ENCODE results near the gene LIMS4.
"Not testable (repeated sequence)": the region's sequence is repeated elsewhere in the genome, so short reads cannot be mapped to it uniquely, and the experiment has no call there.

The LIMS4 gene

DNA sequence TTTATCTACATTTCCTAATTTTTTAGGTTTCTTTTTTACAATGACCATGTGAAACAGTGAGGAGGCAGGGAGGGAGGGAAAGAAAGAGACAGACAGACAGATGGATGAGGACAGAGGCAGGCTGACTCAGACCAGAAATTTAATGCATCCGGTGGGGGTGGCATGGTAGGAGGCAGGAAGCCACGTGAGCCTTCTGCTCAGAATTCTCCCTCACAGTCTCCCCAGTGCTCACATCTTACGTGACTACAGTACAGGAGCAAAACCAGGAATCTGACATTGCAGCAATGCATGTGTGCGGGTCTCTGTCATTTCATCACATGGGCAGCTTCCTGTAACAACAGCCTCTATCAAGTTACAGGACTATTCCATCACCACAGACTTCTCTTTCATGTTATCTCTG, 2.3 kb upstream of the LIMS4 start:
- WGBS (ENCODE audit: extremely low coverage, insufficient coverage, low lambda C conversion rate): no CpG with 5 or more reads among the region's 4 CpGs
- not testable (repeated sequence) for H3K56ac ChIP-seq (ENCODE audit: low read length); H2AK5ac ChIP-seq (ENCODE audit: low read length)

DNA sequence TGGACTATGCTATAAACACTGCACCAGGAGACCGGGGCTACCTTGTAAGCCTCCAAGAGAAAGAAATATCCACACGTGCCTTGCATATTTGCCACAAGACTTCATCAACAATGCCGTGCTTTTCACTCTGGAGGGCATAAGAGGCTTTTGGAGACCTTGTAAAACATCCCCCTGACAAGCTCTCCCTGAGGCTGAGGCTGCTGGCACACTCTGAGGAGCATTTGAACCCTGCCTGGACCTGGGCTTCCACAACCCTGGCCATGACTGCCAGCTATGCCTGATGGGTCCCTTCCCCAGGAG, 393 bp upstream of the LIMS4 start:
- H3K18ac ChIP-seq (ENCODE audit: low read length); H3K23ac ChIP-seq (ENCODE audit: low read length); H3K4me3 ChIP-seq (ENCODE audit: low read length); H4K5ac ChIP-seq (ENCODE audit: low read length); H2BK120ac ChIP-seq (ENCODE audit: low read depth, low read length); H3K4me2 ChIP-seq (ENCODE audit: low read length); H3K79me2 ChIP-seq (ENCODE audit: control insufficient read depth, insufficient read depth, low read length); H3K79me1 ChIP-seq (ENCODE audit: low read length); H3K4ac ChIP-seq (ENCODE audit: low read depth, low read length); H3K36me3 ChIP-seq (ENCODE audit: control insufficient read depth, insufficient read depth, low read length); H2AK5ac ChIP-seq (ENCODE audit: low read length); H3K9ac ChIP-seq (ENCODE audit: low read length); H3K27ac ChIP-seq (ENCODE audit: low read depth, low read length); H3K4me1 ChIP-seq (ENCODE audit: control insufficient read depth, low read depth, low read length); H2BK5ac ChIP-seq (ENCODE audit: low read length); H4K8ac ChIP-seq (ENCODE audit: low read depth, low read length); H3K27me3 ChIP-seq (ENCODE audit: insufficient read depth, low read length, poor library complexity); H3K56ac ChIP-seq (ENCODE audit: low read length); DNase-seq; H2BK15ac ChIP-seq (replicated peaks; ENCODE audit: low read depth): not testable (repeated sequence)
- WGBS (ENCODE audit: extremely low coverage, insufficient coverage, low lambda C conversion rate): no CpG with 5 or more reads among the region's 3 CpGs

More for the DNA sequence above, 2.3 kb upstream of the LIMS4 start:
- H3K4me1 ChIP-seq (ENCODE audit: control insufficient read depth, low read depth, low read length); H4K5ac ChIP-seq (ENCODE audit: low read length); H2BK15ac ChIP-seq (replicated peaks; ENCODE audit: low read depth); H3K79me1 ChIP-seq (ENCODE audit: low read length); DNase-seq; H3K27ac ChIP-seq (ENCODE audit: low read depth, low read length); H3K27me3 ChIP-seq (ENCODE audit: insufficient read depth, low read length, poor library complexity); H2BK5ac ChIP-seq (ENCODE audit: low read length); H3K4ac ChIP-seq (ENCODE audit: low read depth, low read length); H3K4me2 ChIP-seq (ENCODE audit: low read length); H3K4me3 ChIP-seq (ENCODE audit: low read length); H3K36me3 ChIP-seq (ENCODE audit: control insufficient read depth, insufficient read depth, low read length); H3K23ac ChIP-seq (ENCODE audit: low read length); H4K8ac ChIP-seq (ENCODE audit: low read depth, low read length); H3K79me2 ChIP-seq (ENCODE audit: control insufficient read depth, insufficient read depth, low read length); H2BK120ac ChIP-seq (ENCODE audit: low read depth, low read length); H3K18ac ChIP-seq (ENCODE audit: low read length); H3K9ac ChIP-seq (ENCODE audit: low read length): not testable (repeated sequence)

DNA sequence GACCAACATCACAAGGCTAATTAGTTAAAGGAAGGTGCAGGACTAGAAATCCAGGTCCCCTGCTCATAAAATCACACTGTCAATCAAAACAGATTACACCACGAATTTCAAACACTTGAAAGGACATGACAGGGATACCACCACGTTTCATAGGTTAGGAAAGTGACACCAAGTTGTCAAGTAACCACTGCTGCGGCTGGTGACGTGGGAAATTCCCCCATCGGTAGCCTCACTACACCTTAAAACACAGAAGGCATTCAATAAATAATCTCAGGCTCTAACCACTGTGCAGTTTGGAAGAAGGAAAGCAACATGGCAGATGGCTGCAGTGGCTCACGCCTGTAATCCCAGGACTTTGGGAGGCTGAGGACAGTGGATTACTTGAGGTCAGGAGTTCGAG, 3.7 kb downstream of the LIMS4 start:
- not testable (repeated sequence) for H4K5ac ChIP-seq (ENCODE audit: low read length); H3K79me1 ChIP-seq (ENCODE audit: low read length); H3K18ac ChIP-seq (ENCODE audit: low read length); DNase-seq; H4K8ac ChIP-seq (ENCODE audit: low read depth, low read length); H3K4me3 ChIP-seq (ENCODE audit: low read length); H3K23ac ChIP-seq (ENCODE audit: low read length); H3K4me1 ChIP-seq (ENCODE audit: control insufficient read depth, low read depth, low read length); H2BK5ac ChIP-seq (ENCODE audit: low read length); H3K4ac ChIP-seq (ENCODE audit: low read depth, low read length); H3K27me3 ChIP-seq (ENCODE audit: insufficient read depth, low read length, poor library complexity); H3K56ac ChIP-seq (ENCODE audit: low read length); H3K4me2 ChIP-seq (ENCODE audit: low read length); H3K27ac ChIP-seq (ENCODE audit: low read depth, low read length); H2BK120ac ChIP-seq (ENCODE audit: low read depth, low read length); H3K36me3 ChIP-seq (ENCODE audit: control insufficient read depth, insufficient read depth, low read length); H2BK15ac ChIP-seq (replicated peaks; ENCODE audit: low read depth); H3K79me2 ChIP-seq (ENCODE audit: control insufficient read depth, insufficient read depth, low read length); H2AK5ac ChIP-seq (ENCODE audit: low read length); H3K9ac ChIP-seq (ENCODE audit: low read length)
- WGBS (ENCODE audit: extremely low coverage, insufficient coverage, low lambda C conversion rate): no CpG with 5 or more reads among the region's 7 CpGs

DNA sequence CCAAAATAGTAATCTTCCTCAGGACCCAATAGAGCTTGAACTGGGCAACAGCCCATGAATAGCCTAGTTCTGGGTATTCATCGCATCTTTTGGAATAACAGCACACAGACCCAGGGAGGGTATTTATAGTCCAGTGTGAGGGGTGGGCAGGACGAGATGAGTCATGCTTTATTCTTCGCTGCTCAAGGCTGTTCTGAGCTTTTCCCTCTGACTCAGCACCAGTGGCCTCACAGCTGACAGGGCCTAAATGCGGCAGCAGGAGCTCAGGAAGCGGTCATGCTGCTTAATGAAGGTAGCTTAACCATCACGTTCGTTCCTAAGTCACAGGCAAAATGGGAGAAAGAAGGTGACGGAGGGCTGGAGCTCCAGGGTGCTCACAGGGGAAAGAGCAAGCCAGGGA, 7.3 kb downstream of the LIMS4 start:
- H3K27ac ChIP-seq (ENCODE audit: low read depth, low read length); H3K79me2 ChIP-seq (ENCODE audit: control insufficient read depth, insufficient read depth, low read length); H3K27me3 ChIP-seq (ENCODE audit: insufficient read depth, low read length, poor library complexity); H3K79me1 ChIP-seq (ENCODE audit: low read length); H4K5ac ChIP-seq (ENCODE audit: low read length); H3K23ac ChIP-seq (ENCODE audit: low read length); H3K4me1 ChIP-seq (ENCODE audit: control insufficient read depth, low read depth, low read length); H3K18ac ChIP-seq (ENCODE audit: low read length); H2BK5ac ChIP-seq (ENCODE audit: low read length); H3K4me3 ChIP-seq (ENCODE audit: low read length); H3K4ac ChIP-seq (ENCODE audit: low read depth, low read length); H2AK5ac ChIP-seq (ENCODE audit: low read length); H3K9ac ChIP-seq (ENCODE audit: low read length); H3K56ac ChIP-seq (ENCODE audit: low read length); H2BK15ac ChIP-seq (replicated peaks; ENCODE audit: low read depth); H4K8ac ChIP-seq (ENCODE audit: low read depth, low read length); DNase-seq; H3K4me2 ChIP-seq (ENCODE audit: low read length); H3K36me3 ChIP-seq (ENCODE audit: control insufficient read depth, insufficient read depth, low read length); H2BK120ac ChIP-seq (ENCODE audit: low read depth, low read length): not testable (repeated sequence)
- WGBS (ENCODE audit: extremely low coverage, insufficient coverage, low lambda C conversion rate): no CpG with 5 or more reads among the region's 8 CpGs

DNA sequence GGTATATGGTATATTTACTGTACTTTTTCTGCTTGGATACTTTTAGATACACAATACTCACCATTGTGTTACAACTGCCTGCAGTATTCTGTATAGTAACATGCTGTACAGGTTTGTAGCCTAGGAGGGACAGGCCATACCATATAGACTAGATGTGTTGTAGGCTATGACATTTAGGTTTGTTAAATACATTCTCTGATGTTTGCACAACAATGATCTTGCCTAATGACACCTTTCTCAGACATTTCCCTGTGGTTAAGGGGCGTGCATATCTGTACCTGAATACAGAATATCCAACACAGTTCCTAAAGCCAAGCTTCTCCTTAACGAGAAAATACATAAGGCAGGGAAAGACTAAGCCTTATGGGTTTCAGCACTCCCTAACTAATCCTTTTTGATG, 10.2 kb downstream of the LIMS4 start:
- not testable (repeated sequence) for H3K27me3 ChIP-seq (ENCODE audit: insufficient read depth, low read length, poor library complexity); DNase-seq; H2BK120ac ChIP-seq (ENCODE audit: low read depth, low read length); H3K4me1 ChIP-seq (ENCODE audit: control insufficient read depth, low read depth, low read length); H2BK5ac ChIP-seq (ENCODE audit: low read length); H3K23ac ChIP-seq (ENCODE audit: low read length); H3K4me3 ChIP-seq (ENCODE audit: low read length); H4K8ac ChIP-seq (ENCODE audit: low read depth, low read length); H3K79me1 ChIP-seq (ENCODE audit: low read length); H2BK15ac ChIP-seq (replicated peaks; ENCODE audit: low read depth); H3K36me3 ChIP-seq (ENCODE audit: control insufficient read depth, insufficient read depth, low read length); H3K9ac ChIP-seq (ENCODE audit: low read length); H3K79me2 ChIP-seq (ENCODE audit: control insufficient read depth, insufficient read depth, low read length); H2AK5ac ChIP-seq (ENCODE audit: low read length); H3K56ac ChIP-seq (ENCODE audit: low read length); H3K18ac ChIP-seq (ENCODE audit: low read length); H3K4ac ChIP-seq (ENCODE audit: low read depth, low read length); H4K5ac ChIP-seq (ENCODE audit: low read length); H3K4me2 ChIP-seq (ENCODE audit: low read length); H3K27ac ChIP-seq (ENCODE audit: low read depth, low read length)
- no CpG with 5 or more reads among the region's 2 CpGs for WGBS (ENCODE audit: extremely low coverage, insufficient coverage, low lambda C conversion rate)

DNA sequence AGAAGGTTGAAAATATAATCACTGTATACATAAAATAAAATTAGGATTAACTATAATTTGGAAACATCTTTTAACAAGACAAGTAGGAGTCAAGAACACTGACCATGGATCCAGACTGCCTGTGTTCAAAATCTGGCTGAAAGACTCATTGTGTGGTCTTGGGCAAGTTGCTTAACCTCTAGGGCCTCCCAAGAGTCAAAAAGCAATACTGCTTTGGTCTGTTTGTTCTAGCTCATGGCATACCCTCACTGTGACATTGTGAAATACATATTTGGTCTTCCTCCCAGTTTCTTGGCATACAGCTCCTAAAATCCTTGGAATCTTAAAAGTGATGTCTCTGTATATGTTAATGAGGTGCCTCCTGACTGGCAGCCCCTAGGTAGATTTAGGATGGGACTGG, 12.3 kb downstream of the LIMS4 start:
- not testable (repeated sequence) for H3K4me3 ChIP-seq (ENCODE audit: low read length); H3K27me3 ChIP-seq (ENCODE audit: insufficient read depth, low read length, poor library complexity); H3K56ac ChIP-seq (ENCODE audit: low read length); H2BK120ac ChIP-seq (ENCODE audit: low read depth, low read length); H3K27ac ChIP-seq (ENCODE audit: low read depth, low read length); H4K8ac ChIP-seq (ENCODE audit: low read depth, low read length); H3K4ac ChIP-seq (ENCODE audit: low read depth, low read length); H3K23ac ChIP-seq (ENCODE audit: low read length); H3K4me1 ChIP-seq (ENCODE audit: control insufficient read depth, low read depth, low read length); H3K36me3 ChIP-seq (ENCODE audit: control insufficient read depth, insufficient read depth, low read length); H3K4me2 ChIP-seq (ENCODE audit: low read length); DNase-seq; H3K79me2 ChIP-seq (ENCODE audit: control insufficient read depth, insufficient read depth, low read length); H2AK5ac ChIP-seq (ENCODE audit: low read length); H3K9ac ChIP-seq (ENCODE audit: low read length); H4K5ac ChIP-seq (ENCODE audit: low read length); H2BK15ac ChIP-seq (replicated peaks; ENCODE audit: low read depth); H3K79me1 ChIP-seq (ENCODE audit: low read length); H3K18ac ChIP-seq (ENCODE audit: low read length); H2BK5ac ChIP-seq (ENCODE audit: low read length)

All from mesendoderm (in vitro differentiated cells).